GM12892 (cell line): ENCODE data around the gene ALOXE3.

ENCODE experiments used
- POLR2A ChIP-seq: IDR thresholded peaks from 2 replicates; pipeline ENCODE4 v1.6.1; 2011; ENCODE audit warnings: low read depth, low read length, control low read depth
- POLR2AphosphoS5 ChIP-seq: IDR thresholded peaks from 2 replicates; pipeline ENCODE4 v1.6.1; 2011; ENCODE audit warnings: low read depth, low read length, control low read depth
- TAF1 ChIP-seq: IDR thresholded peaks from 2 replicates; pipeline ENCODE4 v1.6.1; 2011; ENCODE audit warnings: low read depth, mild to moderate bottlenecking, control low read depth, low read length, borderline replicate concordance

DNA sequence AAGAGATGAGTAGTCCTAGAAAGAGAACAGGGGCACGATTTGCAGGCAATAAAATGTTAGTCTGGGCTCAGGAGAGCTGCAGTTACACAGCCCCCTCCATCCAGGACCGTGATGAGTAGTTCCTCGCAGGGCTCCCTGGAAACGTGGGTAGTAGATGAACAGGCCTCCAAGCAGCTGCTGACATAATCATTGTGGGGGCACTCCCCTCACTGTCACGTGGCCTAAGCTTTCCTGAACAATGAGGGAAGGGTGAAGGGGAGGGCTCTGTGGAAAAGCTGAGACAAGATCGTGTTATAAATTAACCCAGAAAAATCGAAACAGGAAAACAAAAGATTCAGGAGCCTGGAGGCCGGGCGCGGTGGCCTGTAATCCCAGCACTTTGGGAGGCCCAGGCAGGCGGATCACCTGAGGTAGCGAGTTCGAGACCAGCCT is 35.2 kb upstream of the ALOXE3 start:
- TF ChIP-seq POLR2A (no peak), TAF1 (no peak), POLR2AphosphoS5 (no peak)
